ENCODE results near the gene MRPS12.

Gene MRPS12

DNA sequence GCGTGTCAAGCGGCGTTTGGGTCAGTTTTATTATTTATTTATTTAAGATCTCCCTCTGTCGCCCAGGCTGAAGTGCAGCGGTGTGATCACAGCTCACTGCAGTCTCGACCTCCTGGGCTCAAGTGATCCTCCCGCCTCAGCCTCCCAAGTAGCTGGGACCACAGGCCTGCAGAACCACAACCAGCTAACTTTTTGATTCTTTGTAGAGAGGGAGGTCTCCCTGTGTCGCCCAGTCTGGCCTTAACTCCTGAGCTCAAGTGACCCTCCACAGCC, 713 bp downstream of the MRPS12 start:
- Histone ChIP-seq H3K4me3 (ENCODE audit: low read depth, low read length) (peak overlapping the region; percentile 64), H3K27ac (ENCODE audit: extremely low read depth, low read depth, low read length) (peak overlapping the region; percentile 81), H3K4me1 (ENCODE audit: control insufficient read depth, insufficient read depth, low read length) (peaks cover 10% of the 10 kb centered on the region; the same call in 1 of the 2 replicates), H3K9me3 (ENCODE audit: control insufficient read depth, insufficient read depth, low read depth, low read length) (no peaks in the 10 kb centered on the region), H3K36me3 (ENCODE audit: control insufficient read depth in 2 of 2, insufficient read depth in 1 of 2, low read length in 2 of 2) (peaks cover 29 to 53% of the 10 kb centered on the region in 2 experiments)
- ChIA-PET POLR2A (interaction anchor here (0.8 to 2.5 kb wide), 8 partner anchors 9 to 557 kb away, joined by 3 to 34 read pairs (median 9); partner anchors contain the start of genes EIF3K, NFKBIB, PSMD8 and RPS16), CTCF (interaction anchor here (0.6 to 5.3 kb wide), 22 partner anchors 10 to 1029 kb away, joined by 3 to 63 read pairs (median 9); partner anchors contain the start of genes FAM98C, NFKBIB and SIRT2)
- TF ChIP-seq ZNF707 (tag by site-specific recombination; IDR thresholded peaks at IDR 0.05) (no peak), ZNF18 (tag by site-specific recombination; IDR thresholded peaks at IDR 0.05) (peak; percentile 84), GLIS1 (tag by site-specific recombination; IDR thresholded peaks at IDR 0.05) (peak; percentile 76), FEZF1 (tag by site-specific recombination; IDR thresholded peaks at IDR 0.05) (no peak), ZNF792 (tag by site-specific recombination; IDR thresholded peaks at IDR 0.05) (0 out of 2 replicates have a peak, but pooled peaks have one; percentile 13), MZF1 (tag by site-specific recombination; IDR thresholded peaks at IDR 0.05; ENCODE audit: borderline replicate concordance) (no peak), ZNF768 (tag by site-specific recombination; IDR thresholded peaks at IDR 0.05) (no peak), ZNF169 (tag by site-specific recombination; IDR thresholded peaks at IDR 0.05) (no peak), BCL11A (tag by site-specific recombination; IDR thresholded peaks at IDR 0.05; ENCODE audit: low read depth) (0 out of 2 replicates have a peak, but pooled peaks have one; percentile 14), ZNF571 (tag by site-specific recombination; IDR thresholded peaks at IDR 0.05) (no peak)

GRCh38 chr19:38932425-38933179, 1.9 kb downstream of the MRPS12 start:
- peak overlapping the region; percentile 0; the same call in 1 of the 2 replicates for H3K27ac ChIP-seq (ENCODE audit: extremely low read depth, low read depth, low read length)
- TF ChIP-seq ZNF747 (tag by site-specific recombination; IDR thresholded peaks at IDR 0.05) = no peak
- 0 out of 2 replicates have a peak, but pooled peaks have one; percentile 61 for TF ChIP-seq CTCF (tag by site-specific recombination; IDR thresholded peaks at IDR 0.05)
- TF ChIP-seq, protein P1, sequence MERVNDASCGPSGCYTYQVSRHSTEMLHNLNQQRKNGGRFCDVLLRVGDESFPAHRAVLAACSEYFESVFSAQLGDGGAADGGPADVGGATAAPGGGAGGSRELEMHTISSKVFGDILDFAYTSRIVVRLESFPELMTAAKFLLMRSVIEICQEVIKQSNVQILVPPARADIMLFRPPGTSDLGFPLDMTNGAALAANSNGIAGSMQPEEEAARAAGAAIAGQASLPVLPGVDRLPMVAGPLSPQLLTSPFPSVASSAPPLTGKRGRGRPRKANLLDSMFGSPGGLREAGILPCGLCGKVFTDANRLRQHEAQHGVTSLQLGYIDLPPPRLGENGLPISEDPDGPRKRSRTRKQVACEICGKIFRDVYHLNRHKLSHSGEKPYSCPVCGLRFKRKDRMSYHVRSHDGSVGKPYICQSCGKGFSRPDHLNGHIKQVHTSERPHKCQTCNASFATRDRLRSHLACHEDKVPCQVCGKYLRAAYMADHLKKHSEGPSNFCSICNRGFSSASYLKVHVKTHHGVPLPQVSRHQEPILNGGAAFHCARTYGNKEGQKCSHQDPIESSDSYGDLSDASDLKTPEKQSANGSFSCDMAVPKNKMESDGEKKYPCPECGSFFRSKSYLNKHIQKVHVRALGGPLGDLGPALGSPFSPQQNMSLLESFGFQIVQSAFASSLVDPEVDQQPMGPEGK (tag by site-specific recombination; IDR thresholded peaks at IDR 0.05) = peak; percentile 27; the same call in 1 of the 2 replicates
- TF ChIP-seq, protein P2, sequence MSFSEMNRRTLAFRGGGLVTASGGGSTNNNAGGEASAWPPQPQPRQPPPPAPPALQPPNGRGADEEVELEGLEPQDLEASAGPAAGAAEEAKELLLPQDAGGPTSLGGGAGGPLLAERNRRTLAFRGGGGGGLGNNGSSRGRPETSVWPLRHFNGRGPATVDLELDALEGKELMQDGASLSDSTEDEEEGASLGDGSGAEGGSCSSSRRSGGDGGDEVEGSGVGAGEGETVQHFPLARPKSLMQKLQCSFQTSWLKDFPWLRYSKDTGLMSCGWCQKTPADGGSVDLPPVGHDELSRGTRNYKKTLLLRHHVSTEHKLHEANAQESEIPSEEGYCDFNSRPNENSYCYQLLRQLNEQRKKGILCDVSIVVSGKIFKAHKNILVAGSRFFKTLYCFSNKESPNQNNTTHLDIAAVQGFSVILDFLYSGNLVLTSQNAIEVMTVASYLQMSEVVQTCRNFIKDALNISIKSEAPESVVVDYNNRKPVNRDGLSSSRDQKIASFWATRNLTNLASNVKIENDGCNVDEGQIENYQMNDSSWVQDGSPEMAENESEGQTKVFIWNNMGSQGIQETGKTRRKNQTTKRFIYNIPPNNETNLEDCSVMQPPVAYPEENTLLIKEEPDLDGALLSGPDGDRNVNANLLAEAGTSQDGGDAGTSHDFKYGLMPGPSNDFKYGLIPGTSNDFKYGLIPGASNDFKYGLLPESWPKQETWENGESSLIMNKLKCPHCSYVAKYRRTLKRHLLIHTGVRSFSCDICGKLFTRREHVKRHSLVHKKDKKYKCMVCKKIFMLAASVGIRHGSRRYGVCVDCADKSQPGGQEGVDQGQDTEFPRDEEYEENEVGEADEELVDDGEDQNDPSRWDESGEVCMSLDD (tag by site-specific recombination; IDR thresholded peaks at IDR 0.05) = peak; percentile 54; the same call in 1 of the 2 replicates
- 0 out of 2 replicates have a peak, but pooled peaks have one; percentile 21 for TF ChIP-seq ZNF660 (tag by site-specific recombination; IDR thresholded peaks at IDR 0.05)
- 0 out of 2 replicates have a peak, but pooled peaks have one; percentile 25 for TF ChIP-seq GLIS2 (tag by site-specific recombination; IDR thresholded peaks at IDR 0.05)
- TF ChIP-seq ZNF654 (tag by site-specific recombination; IDR thresholded peaks at IDR 0.05; ENCODE audit: low read depth) = peak; percentile 19
- TF ChIP-seq ZNF133 (tag by site-specific recombination; IDR thresholded peaks at IDR 0.05) = no peak
- TF ChIP-seq KLF9 (tag by site-specific recombination; IDR thresholded peaks at IDR 0.05; ENCODE audit: low read depth) = 0 out of 2 replicates have a peak, but pooled peaks have one; percentile 4
- no peak overlapping the region for H3K4me3 ChIP-seq (ENCODE audit: low read depth, low read length)
- ChIA-PET CTCF (interaction anchor here (0.6 to 5.3 kb wide), 28 partner anchors 9 to 886 kb away, joined by 3 to 63 read pairs (median 4); partner anchors contain the start of genes FAM98C, NFKBIB and SIRT2), POLR2A (interaction anchor here (1.0 to 2.5 kb wide), 4 partner anchors 32 to 244 kb away, joined by 4 to 29 read pairs (median 4); partner anchors contain the start of genes FBXO17, NFKBIB and SIRT2)
- no peaks in the 10 kb centered on the region for H3K9me3 ChIP-seq (ENCODE audit: control insufficient read depth, insufficient read depth, low read depth, low read length)
- H3K4me1 ChIP-seq (ENCODE audit: control insufficient read depth, insufficient read depth, low read length) = peaks cover 10% of the 10 kb centered on the region; the same call in 1 of the 2 replicates
- peaks cover 29 to 42% of the 10 kb centered on the region in 2 experiments for H3K36me3 ChIP-seq (ENCODE audit: control insufficient read depth in 2 of 2, insufficient read depth in 1 of 2, low read length in 2 of 2)

Data from HEK293 (cell line).